ENCODE measurements around the gene HMGCL.
A peak's percentile ranks its signal among the peaks of the same experiment; 100 is the strongest.
"Not testable (repeated sequence)": the region's sequence is repeated elsewhere in the genome, so short reads cannot be mapped to it uniquely, and the experiment has no call there.

Gene HMGCL

GRCh38 chr1:23825762-23826522 lies 713 bp upstream of the HMGCL start:
- peak; percentile 43 for DNase-seq

DNA sequence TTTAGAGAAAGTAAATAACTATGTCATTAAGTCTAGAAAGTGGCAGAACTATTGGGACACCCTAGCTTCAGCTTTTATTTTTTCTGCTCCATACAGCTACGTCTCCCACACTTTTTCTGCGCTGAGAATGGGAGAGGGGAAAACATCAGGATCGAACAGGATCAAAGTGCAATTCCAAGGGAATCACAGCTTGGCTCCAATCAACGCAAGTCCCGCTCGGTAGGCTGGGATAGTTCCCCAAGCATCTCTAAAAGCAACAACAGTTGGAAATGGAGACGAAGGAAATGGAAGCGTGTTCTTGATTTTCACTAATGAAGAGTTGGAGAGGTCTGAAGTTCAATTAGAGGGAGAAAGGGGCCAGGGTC lies 536 bp downstream of the HMGCL start:
- DNase-seq = no peak

DNA sequence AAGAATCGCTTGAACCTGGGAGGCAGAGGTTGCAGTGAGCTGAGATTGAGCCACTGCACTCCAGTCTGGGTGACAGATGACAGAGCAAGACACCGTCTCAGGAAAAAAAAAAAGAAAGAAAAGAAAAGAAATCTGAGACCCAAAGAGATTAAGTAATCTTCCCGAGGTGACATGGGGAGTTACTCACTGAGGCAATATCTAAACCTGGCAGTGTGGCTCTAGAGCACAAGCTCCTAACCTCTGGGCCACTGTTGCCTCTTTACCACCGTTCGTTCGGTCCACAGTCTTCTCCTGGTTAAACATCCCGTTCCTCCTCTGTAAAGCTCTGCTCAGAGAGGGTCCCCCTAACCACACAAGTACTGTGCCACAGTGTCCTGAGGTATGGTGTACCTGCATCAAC lies 1.5 kb downstream of the HMGCL start:
- DNase-seq = no peak

DNA sequence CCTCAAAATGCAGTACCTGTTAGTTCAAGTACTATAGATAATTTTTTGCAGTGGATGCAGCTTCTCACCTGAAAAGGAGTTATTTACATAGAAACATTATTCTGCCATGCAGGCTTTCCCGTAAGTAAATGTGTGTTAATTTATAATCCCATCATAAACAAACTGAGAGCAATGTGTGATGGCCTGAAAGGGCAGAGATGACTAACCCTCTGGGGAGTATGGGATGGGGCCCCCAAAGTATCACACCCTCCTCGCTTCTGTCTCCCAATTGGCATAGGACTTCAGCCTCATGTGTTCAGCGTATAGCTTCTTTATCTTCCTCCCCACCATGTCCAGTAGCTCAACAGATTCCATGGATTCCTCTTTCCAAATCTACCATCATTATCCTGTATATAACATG lies 7.6 kb downstream of the HMGCL start:
- DNase-seq = no peak

DNA sequence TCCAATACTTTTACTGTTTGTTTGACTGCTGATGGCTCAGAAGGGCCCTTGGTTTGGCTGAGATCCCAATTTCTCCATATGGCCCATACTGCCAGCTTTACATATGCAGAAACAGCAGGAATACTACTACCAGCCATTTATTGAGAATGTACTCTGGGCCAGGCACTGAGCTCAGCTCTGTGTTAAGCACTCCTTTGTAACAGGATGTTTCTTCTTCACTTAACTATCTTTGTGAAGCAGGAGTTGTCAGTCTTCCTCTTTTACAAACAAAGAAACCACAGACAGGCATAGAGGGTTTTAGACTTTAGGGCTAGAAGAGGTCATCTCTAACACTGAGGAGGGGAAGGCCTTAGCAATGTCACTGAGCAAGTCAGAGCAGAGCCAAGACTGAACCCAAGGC lies 8.3 kb downstream of the HMGCL start:
- no peak for DNase-seq

GRCh38 chr1:23816361-23816760 lies 8.9 kb downstream of the HMGCL start:
- DNase-seq = no peak

- no peak for DNase-seq
Measured at GRCh38 chr1:23814016-23814415, 11.2 kb downstream of the HMGCL start.

DNA sequence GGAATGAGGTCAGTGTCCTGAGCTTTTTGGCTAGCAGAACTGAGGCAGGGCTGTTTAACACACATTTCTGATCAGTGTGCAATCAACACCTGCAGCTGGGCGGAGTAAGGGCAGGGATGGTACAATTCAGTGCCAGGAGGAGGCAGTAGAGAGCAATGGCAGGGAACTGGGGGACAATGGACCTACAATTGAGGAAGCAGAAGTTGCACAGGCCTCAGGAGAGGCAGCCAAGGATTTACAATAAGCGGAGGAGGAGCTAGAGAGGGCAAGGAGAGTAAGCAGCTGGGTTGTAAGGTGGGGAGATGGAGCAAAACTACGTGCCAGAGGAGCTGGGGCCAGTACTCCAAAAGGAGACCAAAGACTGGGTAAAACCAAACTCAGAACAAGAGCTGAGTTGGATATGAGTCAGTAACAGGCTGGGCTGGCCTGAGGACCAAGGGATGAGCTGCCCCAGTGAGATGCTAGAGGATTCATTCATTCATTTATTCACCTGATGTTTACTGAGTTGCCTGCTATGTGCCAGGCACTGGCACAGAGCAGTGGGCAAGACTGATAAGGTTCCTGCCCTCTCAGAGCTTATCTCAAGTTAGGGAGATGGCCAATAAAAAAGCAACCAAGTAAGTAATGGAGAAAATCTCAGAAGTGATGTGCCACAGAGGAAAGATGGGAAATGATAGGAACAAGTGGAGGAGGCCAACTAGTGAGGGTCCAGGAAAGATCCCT lies 14.2 kb downstream of the HMGCL start:
- peak; percentile 62 for DNase-seq

- DNase-seq = peak; percentile 87
Measured at GRCh38 chr1:23809751-23810171, 15.5 kb downstream of the HMGCL start.

- no peak for DNase-seq
Measured at GRCh38 chr1:23807453-23807852, 17.8 kb downstream of the HMGCL start.

- DNase-seq = no peak
Measured at GRCh38 chr1:23806280-23806679, 18.9 kb downstream of the HMGCL start.

DNA sequence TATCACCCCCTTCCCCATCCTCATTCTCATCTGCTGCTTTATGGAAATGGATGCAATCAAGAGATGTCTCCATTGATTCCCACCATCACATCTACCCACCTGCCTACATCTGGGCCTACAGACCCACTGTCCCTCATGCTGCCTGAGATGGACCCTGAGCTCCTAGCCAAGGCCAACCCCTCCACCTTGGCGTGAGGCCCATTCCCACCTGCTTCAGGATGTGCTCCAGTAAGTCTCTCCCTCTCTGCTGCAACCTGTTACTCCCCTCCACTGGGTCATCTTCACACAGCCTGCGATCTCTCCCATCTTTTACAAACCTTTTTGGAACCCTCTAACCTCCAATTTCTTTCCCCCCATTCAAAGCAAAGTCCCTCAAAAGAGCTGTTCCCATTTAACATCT lies 20.2 kb downstream of the HMGCL start:
- no peak for DNase-seq

DNA sequence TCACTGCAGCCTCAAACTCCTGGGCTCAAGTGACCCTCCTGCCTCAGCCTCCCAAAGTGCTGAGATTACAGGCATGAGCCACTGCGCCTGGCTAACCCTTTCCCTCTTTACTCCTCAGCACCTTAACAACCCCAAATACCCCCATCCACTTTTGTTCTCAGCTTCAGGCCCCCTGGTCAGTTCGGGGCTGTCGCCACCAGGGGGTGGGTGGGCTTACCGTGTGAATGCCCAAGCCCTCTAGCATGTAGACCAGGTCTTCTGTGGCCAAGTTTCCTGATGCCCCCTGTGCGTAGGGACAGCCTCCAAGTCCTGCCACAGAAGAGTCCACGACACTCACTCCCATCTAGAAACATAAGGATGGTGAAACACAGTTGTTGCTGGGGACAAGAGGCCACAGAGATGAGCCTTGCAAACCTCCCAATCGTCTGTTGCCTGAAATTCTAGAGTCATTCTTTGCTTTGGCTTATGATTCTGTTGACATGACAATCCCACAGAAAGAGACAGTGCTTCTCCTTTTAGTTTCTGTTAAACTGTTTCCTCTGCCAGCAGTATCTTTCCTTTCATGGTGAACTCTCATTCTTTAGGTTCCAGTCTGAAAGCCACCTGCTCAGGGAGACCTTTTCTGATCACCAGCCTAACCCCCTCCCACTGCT lies 20.9 kb downstream of the HMGCL start:
- DNase-seq = no peak

DNA sequence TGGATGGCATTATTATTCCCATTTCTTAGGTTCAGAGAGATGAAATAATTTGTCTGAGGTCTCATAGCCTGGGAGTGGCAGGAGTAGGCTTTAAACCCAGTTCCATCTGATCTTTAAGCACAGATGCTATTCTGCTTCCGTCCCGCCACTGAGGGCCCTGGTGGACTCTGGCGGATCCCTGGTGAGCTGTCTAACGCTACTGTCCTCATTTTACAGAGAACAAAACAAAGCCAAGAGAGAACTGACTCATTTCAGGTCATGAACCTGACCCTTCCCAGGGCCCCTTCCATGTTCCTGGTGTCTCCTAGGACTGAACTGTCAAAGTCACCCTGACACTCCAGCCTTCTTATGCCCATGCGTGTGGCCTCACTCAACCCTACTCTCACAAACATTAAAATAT lies 21.6 kb downstream of the HMGCL start:
- no peak for DNase-seq

DNA sequence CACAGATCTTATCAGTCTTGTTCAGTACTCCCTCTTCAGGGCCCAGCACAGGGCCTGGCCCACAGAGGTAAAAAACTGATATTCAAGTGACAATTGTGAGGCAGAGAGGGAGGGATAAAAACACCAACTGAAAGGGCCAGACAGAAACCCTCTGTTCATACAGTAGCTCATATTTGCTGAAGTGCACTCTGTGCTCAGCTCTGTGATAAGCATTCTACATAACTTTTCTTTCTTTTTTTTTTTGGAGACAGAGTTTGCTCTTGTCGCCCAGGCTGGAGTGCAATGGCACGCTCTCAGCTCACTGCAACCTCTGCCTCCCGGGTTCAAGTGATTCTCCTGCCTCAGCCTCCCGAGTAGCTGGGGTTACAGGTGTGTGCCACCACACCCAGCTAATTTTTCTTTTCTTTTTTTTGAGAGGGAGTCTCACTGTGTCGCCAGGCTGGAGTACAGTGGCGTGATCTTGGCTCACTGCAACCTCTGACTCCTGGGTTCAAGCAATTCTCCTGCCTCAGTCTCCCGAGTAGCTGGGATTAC lies 22.4 kb downstream of the HMGCL start:
- not testable (repeated sequence) for DNase-seq

- no peak for DNase-seq
Measured at GRCh38 chr1:23801876-23802275, 23.4 kb downstream of the HMGCL start.

GRCh38 chr1:23801338-23801748 lies 23.9 kb downstream of the HMGCL start:
- DNase-seq = no peak

DNA sequence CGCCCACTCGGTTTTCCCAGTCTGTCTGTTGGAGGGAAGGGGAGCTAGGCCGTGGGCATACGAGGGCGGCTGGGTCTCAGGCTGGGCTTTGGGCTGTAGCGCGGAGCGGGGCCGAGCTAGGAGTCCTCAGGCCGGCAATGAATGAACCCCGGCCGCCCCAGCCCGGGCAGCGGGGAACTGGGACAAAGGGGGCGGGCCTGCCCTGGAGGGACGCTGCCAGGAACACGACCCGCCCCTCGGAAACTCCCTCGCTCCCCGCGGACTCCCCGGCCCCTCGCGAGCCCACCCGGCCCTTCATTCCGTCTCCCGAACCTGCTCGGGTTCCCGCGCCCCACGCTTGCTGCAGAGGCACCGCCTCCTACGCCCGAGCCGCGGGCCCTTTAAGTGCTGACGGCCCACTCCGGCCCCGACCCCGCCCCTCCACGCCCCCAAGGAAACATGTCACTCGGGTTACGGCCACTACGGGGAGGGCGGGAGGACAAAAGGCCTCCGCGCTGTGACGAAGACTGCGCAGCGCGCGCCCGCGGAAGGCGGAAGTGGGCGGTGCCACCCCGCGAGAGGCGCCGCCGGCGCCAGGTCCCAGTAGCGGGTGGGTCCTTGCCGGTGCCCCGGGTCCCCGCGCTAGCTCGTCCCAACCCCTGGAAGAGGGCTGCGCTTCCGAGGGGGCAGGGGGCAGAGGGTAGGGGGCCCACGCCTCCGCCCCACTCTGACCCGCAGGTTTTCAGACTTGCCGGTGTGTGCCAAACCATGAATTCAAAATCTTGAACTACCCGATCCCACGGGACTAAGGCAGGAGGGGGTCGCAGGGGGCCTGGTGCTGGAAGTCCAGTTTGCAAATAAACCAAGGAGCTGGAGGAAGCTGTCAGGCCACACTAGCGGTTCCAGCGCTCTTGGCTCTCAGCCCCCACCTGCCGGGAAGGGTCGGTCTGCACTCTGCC lies 24.6 kb downstream of the HMGCL start, which contains the start of gene GALE:
Gene GALE (minus strand): TSS at position 355 of the 938 bp plus-strand sequence. CDS start 1,747 bp downstream, outside the sequence.
- DNase-seq = peak; percentile 98

DNA sequence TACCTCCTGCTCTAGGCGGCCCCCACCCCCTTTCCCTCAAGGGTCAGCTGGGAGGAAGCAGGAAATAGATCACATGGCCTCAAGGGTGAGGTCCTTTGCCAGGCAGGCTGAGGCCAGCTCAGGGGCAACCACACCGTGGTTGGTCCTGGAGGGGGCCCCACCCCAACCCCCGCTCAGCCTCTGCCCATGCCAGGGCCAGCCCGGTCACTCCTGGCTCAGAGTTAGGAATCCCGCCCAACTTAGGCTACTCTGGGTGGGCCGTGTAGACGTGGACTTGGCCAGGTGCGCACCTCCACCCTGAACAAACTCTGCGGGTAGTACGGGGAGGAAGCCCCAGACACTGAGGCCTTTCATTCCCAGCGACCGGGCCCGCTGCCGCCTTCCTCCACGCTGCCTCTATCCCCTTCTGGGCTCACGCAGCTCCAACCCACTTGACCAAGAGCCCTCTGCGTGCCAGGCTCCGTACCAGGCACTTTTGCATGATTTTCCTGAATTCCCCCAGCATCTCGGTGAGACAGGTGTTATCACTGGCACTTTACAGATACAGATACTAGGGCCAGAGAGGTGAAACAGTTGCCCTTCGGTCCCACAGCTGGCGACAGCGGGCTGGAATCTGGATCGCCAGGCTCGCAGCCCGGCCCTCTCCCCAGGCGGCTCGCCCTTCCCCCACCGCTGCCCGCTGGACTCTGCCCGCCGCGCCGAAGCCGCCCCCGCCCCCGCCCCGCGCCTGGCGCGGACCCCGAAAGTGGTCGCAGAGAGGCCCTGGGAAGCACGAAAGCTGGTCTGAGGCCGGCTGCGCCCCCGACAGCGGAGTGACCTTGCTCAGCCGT lies 25.4 kb downstream of the HMGCL start:
- peak; percentile 78 for DNase-seq

- no peak for DNase-seq
Measured at GRCh38 chr1:23799255-23799569, 26.0 kb downstream of the HMGCL start.

DNA sequence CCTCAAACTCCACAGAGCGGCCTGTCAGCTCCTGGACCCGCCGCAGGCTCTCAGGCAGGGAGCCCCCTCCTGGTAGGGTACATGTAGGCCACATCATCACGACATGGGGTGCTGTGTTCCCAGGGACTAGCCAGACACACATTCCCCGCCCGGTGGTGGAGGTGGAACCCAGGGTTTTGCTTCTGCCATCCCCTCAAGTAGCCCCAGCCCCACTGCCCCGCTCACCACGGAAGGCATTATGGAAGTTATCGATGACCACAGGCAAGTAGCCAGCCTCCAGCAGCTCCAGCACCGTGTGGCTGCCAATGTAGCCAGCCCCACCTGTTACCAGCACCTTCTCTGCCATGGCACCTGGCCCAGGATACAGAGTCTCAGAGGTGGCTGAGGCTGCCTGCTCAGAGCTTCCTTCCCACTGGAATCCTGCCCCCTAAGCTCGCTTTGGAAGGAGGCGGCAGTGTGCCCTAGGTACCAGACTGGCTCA lies 26.5 kb downstream of the HMGCL start:
- DNase-seq = no peak
